Breast epithelium (tissue), 4 donors: ENCODE measurements around the gene CYP4B1. TPM values are rescaled to one million over a fixed set of nuclear protein-coding genes. Genes with fewer than 3 reads are reported as not detected.

Experiments
- DNase-seq, 2 donors: peaks; one replicate each; pipeline ENCODE4 v3.0.0-alpha.2; 2019; ENCODE audit warnings: low spot score in 2 of 2
- H3K27ac ChIP-seq, 2 donors: fragments of 200-600 bp; sonication (generic) in 1 of 2; one replicate each; pipeline ENCODE4 v1.5.1; 2016 to 2019; ENCODE audit warnings: mild to moderate bottlenecking in 1 of 2
- H3K27me3 ChIP-seq, 2 donors: fragments of 200-600 bp; sonication (generic) in 1 of 2; one replicate each; pipeline versions ENCODE4 v1.5.1 to v1.6.0; 2017 to 2019; ENCODE audit warnings: control low read depth in 1 of 2, mild to moderate bottlenecking in 1 of 2
- H3K36me3 ChIP-seq: fragments of 200-600 bp; one replicate; pipeline ENCODE4 v1.5.1; 2019
- H3K4me1 ChIP-seq, 2 donors: fragments of 200-600 bp; sonication (generic); one replicate each; pipeline ENCODE4 v1.5.1; 2016 to 2019; ENCODE audit warnings: control low read depth in 1 of 2
- H3K4me3 ChIP-seq, 3 donors: fragments of 200-600 bp; sonication (generic); 1 replicate in 2 of 3; 2 replicates in 1 of 3; pipeline ENCODE4 v1.5.1; 2016 to 2019; ENCODE audit warnings: mild to moderate bottlenecking in 3 of 3, moderate library complexity in 2 of 3
- H3K9me3 ChIP-seq, 2 donors: fragments of 200-600 bp; sonication (generic) in 1 of 2; one replicate each; pipeline ENCODE4 v1.5.1; 2016 to 2019; ENCODE audit warnings: control low read depth in 1 of 2
- POLR2A ChIP-seq: fragments of 450-650 bp; IDR thresholded peaks from one replicate; pipeline ENCODE4 v1.6.1; 2016; ENCODE audit warnings: antibody characterized with exemption, mild to moderate bottlenecking, moderate library complexity
- POLR2AphosphoS5 ChIP-seq, 3 donors: sonication (generic); formaldehyde crosslinking; IDR thresholded peaks; one replicate each; pipeline ENCODE4 v1.6.1; 2017; ENCODE audit warnings: antibody characterized with exemption in 3 of 3
- intact Hi-C: fragments of 100-400 bp; cut with DNase I; formaldehyde crosslinking; loops from one replicate; pipeline ENCODE4 v1.15.1; 2023; ENCODE audit warnings: low total_unique reads
- total RNA-seq, 3 donors: library from RNA; depleted of rRNA; stranded (reverse); fragments of >200 nt; gene quantifications; one replicate each; pipeline ENCODE4 v1.1.0, GENCODE V29; 2016
- TF ChIP-seq, protein P1 (sequence below), 3 donors: fragments of 450-650 bp; IDR thresholded peaks; one replicate each; pipeline ENCODE4 v1.5.1; 2016 to 2017; ENCODE audit warnings: antibody characterized with exemption in 3 of 3, mild to moderate bottlenecking in 3 of 3, moderate library complexity in 3 of 3

The CYP4B1 gene
- total RNA-seq, 3 donors from 2014 or later, result 58.4 to 882 (median 74.1) TPM

DNA sequence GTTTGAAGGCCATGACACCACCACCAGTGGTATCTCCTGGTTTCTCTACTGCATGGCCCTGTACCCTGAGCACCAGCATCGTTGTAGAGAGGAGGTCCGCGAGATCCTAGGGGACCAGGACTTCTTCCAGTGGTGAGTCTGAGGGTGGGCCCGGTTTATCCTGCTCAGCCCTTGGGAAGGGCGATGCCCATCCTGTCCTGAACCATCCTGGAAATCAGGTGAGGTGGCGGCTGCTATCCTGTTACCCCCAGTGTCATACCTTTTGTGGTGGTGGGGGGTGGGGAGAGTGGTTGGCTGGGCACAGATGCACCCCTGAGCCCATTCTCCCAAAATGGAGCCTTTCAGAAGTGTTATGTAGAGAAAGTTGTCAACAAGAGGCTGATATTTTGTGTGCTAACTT lies 16.3 kb downstream of the CYP4B1 start:
- Histone ChIP-seq H3K36me3 (no peaks in the 10 kb centered on the region), H3K27me3 (no peaks in the 10 kb centered on the region), H3K27ac (no peak overlapping the region), H3K4me1 (no peaks in the 10 kb centered on the region), H3K9me3 (no peaks in the 10 kb centered on the region), H3K4me3 (no peak overlapping the region)
- no peak for DNase-seq
- intact Hi-C loops, result no loop called here
- TF ChIP-seq, protein P1, sequence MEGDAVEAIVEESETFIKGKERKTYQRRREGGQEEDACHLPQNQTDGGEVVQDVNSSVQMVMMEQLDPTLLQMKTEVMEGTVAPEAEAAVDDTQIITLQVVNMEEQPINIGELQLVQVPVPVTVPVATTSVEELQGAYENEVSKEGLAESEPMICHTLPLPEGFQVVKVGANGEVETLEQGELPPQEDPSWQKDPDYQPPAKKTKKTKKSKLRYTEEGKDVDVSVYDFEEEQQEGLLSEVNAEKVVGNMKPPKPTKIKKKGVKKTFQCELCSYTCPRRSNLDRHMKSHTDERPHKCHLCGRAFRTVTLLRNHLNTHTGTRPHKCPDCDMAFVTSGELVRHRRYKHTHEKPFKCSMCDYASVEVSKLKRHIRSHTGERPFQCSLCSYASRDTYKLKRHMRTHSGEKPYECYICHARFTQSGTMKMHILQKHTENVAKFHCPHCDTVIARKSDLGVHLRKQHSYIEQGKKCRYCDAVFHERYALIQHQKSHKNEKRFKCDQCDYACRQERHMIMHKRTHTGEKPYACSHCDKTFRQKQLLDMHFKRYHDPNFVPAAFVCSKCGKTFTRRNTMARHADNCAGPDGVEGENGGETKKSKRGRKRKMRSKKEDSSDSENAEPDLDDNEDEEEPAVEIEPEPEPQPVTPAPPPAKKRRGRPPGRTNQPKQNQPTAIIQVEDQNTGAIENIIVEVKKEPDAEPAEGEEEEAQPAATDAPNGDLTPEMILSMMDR (IDR thresholded peaks at IDR 0.05), result no peak
- TF ChIP-seq POLR2A, result no peak
- no peak for TF ChIP-seq POLR2AphosphoS5 (IDR thresholded peaks at IDR 0.05)

- Histone ChIP-seq H3K4me1 (no peaks in the 10 kb centered on the region), H3K9me3 (no peaks in the 10 kb centered on the region), H3K27ac (no peak overlapping the region), H3K36me3 (no peaks in the 10 kb centered on the region), H3K27me3 (no peaks in the 10 kb centered on the region), H3K4me3 (no peak overlapping the region)
- no peak for TF ChIP-seq POLR2AphosphoS5 (IDR thresholded peaks at IDR 0.05)
- TF ChIP-seq POLR2A, result no peak
- TF ChIP-seq, protein P1 (IDR thresholded peaks at IDR 0.05), result no peak
- no peak for DNase-seq
- intact Hi-C loops, result no loop called here
Observed at GRCh38 chr1:46816930-46817329, 18.1 kb downstream of the CYP4B1 start.

GRCh38 chr1:46817814-46818213 lies 19.0 kb downstream of the CYP4B1 start:
- TF ChIP-seq POLR2AphosphoS5 (IDR thresholded peaks at IDR 0.05) (no peak), POLR2A (no peak)
- TF ChIP-seq, protein P1 (IDR thresholded peaks at IDR 0.05), result no peak
- Histone ChIP-seq H3K36me3 (no peaks in the 10 kb centered on the region), H3K27me3 (no peaks in the 10 kb centered on the region), H3K4me1 (no peaks in the 10 kb centered on the region), H3K9me3 (no peaks in the 10 kb centered on the region), H3K27ac (no peak overlapping the region), H3K4me3 (no peak overlapping the region)
- intact Hi-C loops, result no loop called here
- no peak for DNase-seq

- Histone ChIP-seq H3K27me3 (no peaks in the 10 kb centered on the region), H3K9me3 (no peaks in the 10 kb centered on the region), H3K36me3 (no peaks in the 10 kb centered on the region), H3K4me3 (no peak overlapping the region), H3K4me1 (no peaks in the 10 kb centered on the region), H3K27ac (no peak overlapping the region)
- no peak for TF ChIP-seq POLR2AphosphoS5 (IDR thresholded peaks at IDR 0.05)
- TF ChIP-seq, protein P1 (IDR thresholded peaks at IDR 0.05), result no peak
- TF ChIP-seq POLR2A, result no peak
- intact Hi-C loops, result no loop called here
- no peak for DNase-seq
Observed at GRCh38 chr1:46818591-46818990, 19.7 kb downstream of the CYP4B1 start.

DNA sequence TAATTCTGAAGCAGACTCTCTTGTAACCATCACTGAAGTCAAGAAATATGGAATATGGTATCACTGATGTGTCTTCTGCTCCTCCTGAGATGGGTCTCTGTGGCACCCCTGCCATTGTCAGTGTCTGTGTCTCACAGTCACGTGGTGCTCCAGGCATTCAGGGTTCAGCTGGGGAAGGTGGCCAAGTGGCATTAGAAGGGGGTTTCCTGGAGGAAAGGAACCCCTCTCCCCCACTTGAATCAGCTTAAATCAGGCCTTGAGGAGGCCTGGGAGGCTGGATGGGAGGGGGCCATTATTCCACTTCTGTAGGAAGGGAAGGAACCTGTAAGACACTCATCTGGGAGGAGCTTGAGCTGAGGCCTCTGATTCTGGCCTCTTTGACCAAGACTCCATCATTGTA lies 20.5 kb downstream of the CYP4B1 start:
- Histone ChIP-seq H3K4me1 (no peaks in the 10 kb centered on the region), H3K4me3 (no peak overlapping the region), H3K36me3 (no peaks in the 10 kb centered on the region), H3K9me3 (no peaks in the 10 kb centered on the region), H3K27ac (no peak overlapping the region), H3K27me3 (no peaks in the 10 kb centered on the region)
- TF ChIP-seq, protein P1 (IDR thresholded peaks at IDR 0.05), result no peak
- TF ChIP-seq POLR2AphosphoS5 (IDR thresholded peaks at IDR 0.05) (no peak), POLR2A (no peak)
- no peak for DNase-seq
- intact Hi-C loops, result no loop called here
